NCI-H1417 treated with DMSO at 0.1 percent for 48 hours (cell line): ENCODE results near the gene OR52H1.
"Not testable (repeated sequence)": the region's sequence is repeated elsewhere in the genome, so short reads cannot be mapped to it uniquely, and the experiment has no call there.

Experiments
- DNase-seq: peaks from one replicate; lab custom pipeline; 2025; lab: John Stamatoyannopoulos, UW

The OR52H1 gene

GRCh38 chr11:5548440-5548839 lies at the start of gene OR52H1:
TSS of gene OR52H1 (minus strand) at chr11:5548540. CDS start at chr11:5545505, 3,035 bp downstream.
- DNase-seq: no peak

GRCh38 chr11:5597953-5598352 lies 49.6 kb upstream of the OR52H1 start:
- DNase-seq: no peak

- DNase-seq: no peak
These were observed 48.4 kb upstream of the OR52H1 start, which contains the start of gene TRIM6 for GRCh38 chr11:5596607-5597201. TSS of gene TRIM6 (plus strand) at chr11:5596637. CDS start at chr11:5596898, 261 bp downstream.

- no peak for DNase-seq
These were observed 44.8 kb upstream of the OR52H1 start for GRCh38 chr11:5593146-5593545.

- DNase-seq: no peak
These were observed 44.3 kb upstream of the OR52H1 start for GRCh38 chr11:5592615-5593014.

GRCh38 chr11:5591613-5592012 lies 43.3 kb upstream of the OR52H1 start:
- no peak for DNase-seq

GRCh38 chr11:5589906-5590305 lies 41.6 kb upstream of the OR52H1 start:
- DNase-seq: not testable (repeated sequence)

GRCh38 chr11:5584458-5584857 lies 36.1 kb upstream of the OR52H1 start:
- DNase-seq: not testable (repeated sequence)

- DNase-seq: no peak
These were observed 32.7 kb upstream of the OR52H1 start for GRCh38 chr11:5581014-5581413.

- no peak for DNase-seq
These were observed 32.2 kb upstream of the OR52H1 start, which contains the start of gene OR52B6 for GRCh38 chr11:5580577-5580976. TSS of gene OR52B6 (plus strand) at chr11:5580877. CDS start at chr11:5580877, 0 bp downstream.

- no peak for DNase-seq
These were observed 28.8 kb upstream of the OR52H1 start for GRCh38 chr11:5577101-5577500.

GRCh38 chr11:5575152-5575551 lies 26.8 kb upstream of the OR52H1 start:
- DNase-seq: no peak

GRCh38 chr11:5574654-5575053 lies 26.3 kb upstream of the OR52H1 start:
- DNase-seq: no peak

- DNase-seq: no peak
These were observed 16.1 kb upstream of the OR52H1 start for GRCh38 chr11:5564259-5565019.

GRCh38 chr11:5557751-5558150 lies 9.4 kb upstream of the OR52H1 start:
- no peak for DNase-seq

- no peak for DNase-seq
These were observed 8.4 kb upstream of the OR52H1 start for GRCh38 chr11:5556596-5557188.

- no peak for DNase-seq
These were observed 5.0 kb upstream of the OR52H1 start for GRCh38 chr11:5553343-5553742.

GRCh38 chr11:5550440-5551095 lies 2.2 kb upstream of the OR52H1 start:
- no peak for DNase-seq

- no peak for DNase-seq
These were observed 358 bp downstream of the OR52H1 start for GRCh38 chr11:5547982-5548381.

- no peak for DNase-seq
These were observed 1.9 kb downstream of the OR52H1 start for GRCh38 chr11:5546457-5546856.

GRCh38 chr11:5541427-5541826 lies 6.9 kb downstream of the OR52H1 start:
- no peak for DNase-seq

- no peak for DNase-seq
These were observed 11.9 kb downstream of the OR52H1 start for GRCh38 chr11:5536482-5536881.

GRCh38 chr11:5534046-5534445 lies 14.3 kb downstream of the OR52H1 start:
- DNase-seq: no peak
